GM12872 (cell line): ENCODE data around the gene NLRP1.

Experiments
- CTCF ChIP-seq: IDR thresholded peaks from 3 replicates; pipeline ENCODE4 v1.5.1; 2011; ENCODE audit warnings: low read depth, mild to moderate bottlenecking, low read length, moderate library complexity; ENCODE audit not compliant: insufficient read depth

Gene NLRP1

GRCh38 chr17:5533486-5534315, 50.6 kb downstream of the NLRP1 start:
- TF ChIP-seq CTCF = no peak

- TF ChIP-seq CTCF = no peak
Observed at GRCh38 chr17:5532581-5532980, 51.7 kb downstream of the NLRP1 start.

- no peak for TF ChIP-seq CTCF
Observed at GRCh38 chr17:5531085-5531418, 53.3 kb downstream of the NLRP1 start.

GRCh38 chr17:5530265-5531084, 53.8 kb downstream of the NLRP1 start:
- TF ChIP-seq CTCF = no peak

GRCh38 chr17:5527601-5528250, 56.6 kb downstream of the NLRP1 start:
- no peak for TF ChIP-seq CTCF

GRCh38 chr17:5526821-5527598, 57.3 kb downstream of the NLRP1 start:
- TF ChIP-seq CTCF = no peak
